GM18867 (cell line): ENCODE results near the gene DSCAML1.

Source experiments
- ATAC-seq: cut with Tn5 transposase; IDR thresholded peaks from one replicate; pipeline ENCODE4 v1.9.1; 2021; ENCODE audit warnings: mild to moderate bottlenecking, moderate library complexity; ENCODE audit not compliant: unreplicated experiment

Gene DSCAML1

DNA sequence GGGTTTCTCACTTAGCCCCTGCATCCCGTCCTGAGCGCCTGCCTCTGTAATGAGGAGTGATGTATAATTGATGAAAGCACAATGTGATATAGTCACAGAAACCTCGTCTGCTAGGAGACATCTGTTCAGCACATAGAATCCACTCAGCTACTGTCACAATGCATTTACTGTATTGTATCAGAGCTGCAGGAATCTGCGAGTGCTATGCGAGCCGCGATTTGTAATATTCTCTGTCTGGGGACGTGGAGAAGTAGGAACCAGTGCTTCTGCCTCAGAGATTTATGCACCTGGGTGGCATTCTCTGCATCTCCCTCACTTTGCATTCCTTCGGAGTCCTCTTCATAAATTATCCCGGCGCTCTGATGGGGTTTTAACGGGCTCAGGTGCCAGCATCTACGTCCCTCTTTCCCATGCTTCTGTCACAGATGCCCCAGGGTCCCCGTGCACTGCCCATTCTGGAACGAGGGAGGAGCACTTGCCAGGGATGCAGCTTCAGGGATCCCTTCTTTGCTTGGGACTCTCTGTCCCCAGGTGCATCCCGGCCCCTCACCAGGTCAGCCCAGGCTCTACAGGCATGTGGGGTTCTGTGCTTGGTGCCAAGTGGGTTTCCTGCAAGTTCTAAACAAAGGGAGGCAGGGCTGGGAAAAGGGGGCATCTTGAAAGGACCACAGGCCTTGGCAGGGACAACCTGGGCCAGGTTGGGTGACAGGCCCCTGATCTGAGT lies 205.5 kb downstream of the DSCAML1 start:
- ATAC-seq = no peak

DNA sequence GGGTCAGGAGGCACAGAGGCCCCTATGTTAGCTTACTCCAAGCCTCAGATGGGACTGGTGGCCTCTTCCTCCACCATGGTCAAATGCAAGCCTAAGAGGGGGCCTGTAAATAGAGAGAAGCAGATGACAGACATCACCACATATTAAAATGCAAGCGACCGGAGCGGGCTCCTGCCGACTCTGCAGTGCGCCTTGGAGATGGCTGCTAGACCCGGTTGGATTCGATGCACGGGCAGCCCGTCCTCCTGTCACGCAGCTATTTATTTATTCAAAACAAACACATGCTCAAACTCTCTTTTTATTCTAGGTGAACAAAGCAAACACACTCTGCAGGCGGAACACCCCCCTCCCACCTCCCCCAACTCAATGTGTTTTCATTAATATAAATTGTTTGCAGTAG lies 208.0 kb downstream of the DSCAML1 start:
- no peak for ATAC-seq

DNA sequence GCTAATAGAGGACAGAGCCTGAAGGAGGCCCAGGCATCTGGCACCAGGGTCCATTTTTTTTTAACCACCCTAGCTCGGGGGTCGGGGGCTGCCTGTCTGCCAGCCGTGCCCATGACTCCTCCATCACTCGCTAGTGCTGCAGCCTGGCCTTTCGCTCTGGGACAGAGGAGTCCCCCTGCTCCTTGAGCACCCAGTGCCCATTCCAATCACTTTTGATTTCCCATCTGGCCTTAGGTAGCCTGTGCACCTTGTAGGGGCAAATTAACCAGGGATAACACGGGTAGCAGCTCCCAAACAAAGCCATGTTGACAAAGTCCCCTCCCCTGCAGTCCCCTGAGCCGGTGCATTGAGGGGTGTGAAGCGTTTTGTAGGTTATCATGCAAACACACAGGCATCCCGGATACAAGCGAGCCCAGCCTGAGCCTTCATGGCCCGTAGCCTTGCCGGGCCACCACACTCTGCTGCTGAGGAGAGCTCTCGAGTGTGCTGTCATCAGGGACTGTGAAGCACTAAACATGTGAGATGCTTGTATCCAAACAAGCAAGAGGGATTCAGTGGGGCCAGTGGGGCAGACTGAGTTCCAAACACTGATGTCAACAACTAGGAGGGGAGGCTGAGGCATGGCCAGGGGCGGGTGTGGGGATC lies 208.7 kb downstream of the DSCAML1 start:
- ATAC-seq = no peak

DNA sequence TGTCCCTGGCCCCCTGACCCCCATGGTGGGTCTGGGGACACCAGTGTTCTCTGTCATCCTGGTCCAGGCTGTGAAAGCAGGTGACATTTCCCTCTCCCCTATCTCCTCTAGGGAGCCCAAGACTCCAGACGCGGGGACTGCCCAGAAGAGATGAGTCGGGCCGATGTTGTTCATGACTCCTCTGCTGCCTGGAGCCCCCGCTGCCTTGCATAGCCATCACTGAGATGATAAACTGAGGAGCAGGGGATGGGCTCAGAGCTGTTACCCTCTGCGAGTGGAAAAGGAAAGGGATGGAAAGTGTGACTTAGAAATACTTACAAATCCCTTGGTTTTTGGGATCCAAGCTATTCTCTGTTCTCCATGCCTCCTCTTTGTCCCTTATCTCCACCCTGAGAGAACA lies 209.6 kb downstream of the DSCAML1 start:
- ATAC-seq = no peak

DNA sequence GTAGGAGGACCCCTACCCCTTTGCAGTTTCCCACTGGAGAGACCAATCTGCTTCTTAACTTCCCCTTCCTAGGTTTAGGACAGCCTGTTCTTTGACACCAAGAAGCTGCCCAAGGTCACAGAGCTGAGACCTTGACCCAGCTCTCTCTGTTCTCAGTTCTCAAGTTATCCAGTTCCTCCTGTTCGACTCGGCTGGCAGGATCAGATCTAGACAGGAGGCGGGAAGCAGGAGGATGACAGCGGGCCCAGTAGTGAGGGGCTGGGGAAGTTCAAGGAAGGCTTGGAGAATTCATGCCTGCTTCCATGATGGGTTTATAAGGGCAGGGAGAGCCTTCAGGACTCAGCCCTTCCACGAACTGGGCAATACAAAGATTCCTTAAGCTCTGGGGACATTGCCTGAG lies 210.6 kb downstream of the DSCAML1 start:
- ATAC-seq = no peak

GRCh38 chr11:117585631-117586030 lies 211.4 kb downstream of the DSCAML1 start:
- ATAC-seq = no peak

GRCh38 chr11:117584056-117584830 lies 212.8 kb downstream of the DSCAML1 start:
- no peak for ATAC-seq

GRCh38 chr11:117583063-117583801 lies 213.8 kb downstream of the DSCAML1 start:
- no peak for ATAC-seq

- no peak for ATAC-seq
These were observed 214.6 kb downstream of the DSCAML1 start for GRCh38 chr11:117582433-117582832.

GRCh38 chr11:117580866-117581265 lies 216.2 kb downstream of the DSCAML1 start:
- no peak for ATAC-seq

DNA sequence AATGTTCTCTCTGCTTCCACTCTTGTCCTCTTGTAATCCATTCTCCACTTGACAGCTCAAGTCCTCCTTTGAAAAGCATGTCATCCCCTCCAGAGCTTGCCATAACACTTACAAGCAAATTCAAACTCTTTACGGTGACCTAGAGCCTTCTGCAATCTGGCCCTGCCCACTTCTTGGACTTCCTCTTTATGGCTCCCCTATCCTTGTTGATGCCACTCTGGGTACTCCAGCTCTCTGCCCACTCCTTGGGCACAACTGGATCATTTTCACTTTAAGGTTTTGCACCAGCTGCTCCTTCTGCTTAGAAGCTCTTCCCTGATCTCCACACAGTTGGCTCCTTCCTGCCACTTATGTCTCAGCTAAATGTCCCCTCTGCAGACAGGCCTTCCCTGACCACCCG lies 217.9 kb downstream of the DSCAML1 start:
- no peak for ATAC-seq

DNA sequence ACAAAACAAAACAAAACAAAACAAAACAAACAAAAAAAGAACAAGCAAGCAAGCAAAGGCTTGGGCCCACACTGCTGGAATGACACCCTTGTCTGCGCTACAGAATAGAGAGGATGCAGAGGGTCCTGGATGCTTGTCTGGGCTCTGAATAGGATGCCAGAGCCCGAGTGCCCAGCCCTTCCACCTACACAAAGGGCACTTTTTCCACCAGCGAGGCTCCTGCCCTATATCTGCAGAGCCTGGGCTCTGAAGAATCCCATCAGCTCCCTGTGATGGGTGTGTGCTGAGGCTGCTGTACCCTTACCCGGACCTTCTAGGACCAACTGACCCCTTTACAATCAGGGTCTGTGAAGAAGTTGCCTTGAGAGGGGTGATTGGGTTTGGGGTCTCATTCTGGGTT lies 221.2 kb downstream of the DSCAML1 start:
- ATAC-seq = no peak

DNA sequence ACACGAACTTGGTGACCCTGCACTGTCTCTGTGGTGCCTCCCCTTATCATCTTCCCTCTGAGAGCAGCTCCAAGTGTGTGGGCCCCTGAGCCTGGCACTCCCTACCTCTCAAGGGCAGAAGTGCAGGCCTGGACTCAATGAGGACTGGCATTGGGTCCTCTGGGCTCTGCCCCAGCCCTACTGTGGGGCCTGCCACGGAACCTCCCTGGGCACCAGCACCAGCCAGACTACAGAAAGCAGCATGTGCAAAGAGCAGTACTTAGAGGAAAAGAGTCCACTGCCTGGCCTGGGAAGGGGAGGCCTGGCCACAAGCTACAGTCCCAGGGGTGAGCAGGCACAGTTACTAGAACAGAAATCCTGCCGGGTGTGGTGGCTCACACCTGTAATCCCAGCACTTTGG lies 222.5 kb downstream of the DSCAML1 start:
- no peak for ATAC-seq

DNA sequence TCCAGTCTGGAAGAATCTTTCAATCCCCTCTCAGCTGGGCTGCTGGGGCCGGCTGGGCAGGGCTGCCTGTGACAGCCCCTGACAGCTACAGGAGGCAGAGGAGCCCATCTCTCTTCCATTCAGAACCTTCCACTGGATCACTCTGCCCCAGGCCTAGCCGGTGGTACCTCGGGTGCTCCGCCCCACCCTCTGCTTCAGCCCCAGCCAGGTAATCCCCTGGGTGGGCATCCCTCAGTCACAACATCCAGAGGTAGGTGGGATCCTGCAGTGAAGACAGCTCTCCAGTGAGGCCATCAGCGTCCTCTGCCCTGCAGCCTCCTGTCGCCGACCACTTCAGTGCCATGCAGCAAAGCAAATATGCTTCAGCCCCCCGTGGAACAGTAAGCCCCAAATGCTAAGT lies 223.7 kb downstream of the DSCAML1 start:
- no peak for ATAC-seq

- no peak for ATAC-seq
These were observed 224.3 kb downstream of the DSCAML1 start for GRCh38 chr11:117572671-117573070.

DNA sequence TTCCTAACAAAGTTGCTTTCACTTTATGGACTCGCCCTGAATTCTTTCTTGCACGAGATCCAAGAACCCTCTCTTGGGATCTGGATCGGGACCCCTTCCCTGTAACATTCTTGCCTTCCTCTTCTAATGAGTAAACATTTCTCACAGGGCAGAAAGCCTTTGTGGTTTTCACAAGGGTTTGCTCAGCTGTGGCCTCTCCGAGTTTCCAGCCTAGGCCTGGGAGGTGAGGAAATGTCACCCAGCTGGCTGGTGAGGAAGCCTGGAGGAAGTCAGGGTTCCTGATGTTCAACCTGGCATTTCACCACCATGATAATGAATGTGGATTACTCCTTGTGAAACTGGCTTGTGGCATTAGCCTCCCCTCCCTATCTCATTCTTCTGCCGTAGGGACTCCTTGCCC lies 224.9 kb downstream of the DSCAML1 start:
- ATAC-seq = no peak

DNA sequence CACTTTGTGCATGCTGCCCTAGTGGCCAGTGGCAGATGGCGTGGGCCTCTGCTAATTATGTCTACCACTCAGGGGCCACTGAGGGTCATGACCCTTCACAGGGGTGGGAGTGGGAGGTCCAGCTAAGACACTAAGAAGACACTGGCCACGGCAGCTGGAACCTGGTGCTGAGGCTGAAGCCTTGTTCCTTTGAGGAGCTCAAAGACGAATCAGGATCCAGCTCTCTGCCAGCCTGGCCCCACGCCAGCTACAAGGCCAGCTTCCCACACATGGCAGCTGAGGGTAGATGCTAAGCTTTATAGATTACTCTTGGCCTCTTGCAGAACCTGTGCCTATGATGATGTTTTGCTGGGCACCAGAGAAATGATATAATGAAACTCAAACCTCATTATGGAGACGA lies 226.3 kb downstream of the DSCAML1 start:
- no peak for ATAC-seq

- ATAC-seq = no peak
These were observed 227.1 kb downstream of the DSCAML1 start for GRCh38 chr11:117569911-117570310.

DNA sequence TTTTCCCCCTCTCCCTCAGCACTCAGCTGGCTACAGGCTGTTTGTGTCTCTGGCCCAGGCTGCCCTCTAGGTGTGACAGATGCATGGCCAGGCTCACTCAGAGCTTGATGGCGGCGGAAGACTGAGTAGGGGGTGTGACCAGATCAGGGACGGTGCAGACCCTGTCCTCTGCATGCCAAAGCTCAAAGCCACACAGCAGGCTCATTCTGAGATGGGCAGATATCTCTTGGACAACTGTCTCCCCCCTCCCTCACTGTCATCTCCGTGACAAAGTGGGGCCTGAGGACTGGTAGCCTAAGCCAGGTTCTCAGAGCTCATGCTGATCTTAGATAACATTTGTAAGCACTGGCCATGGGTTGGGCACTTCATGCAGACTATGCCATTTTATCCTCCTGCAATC lies 231.3 kb downstream of the DSCAML1 start:
- ATAC-seq = no peak

DNA sequence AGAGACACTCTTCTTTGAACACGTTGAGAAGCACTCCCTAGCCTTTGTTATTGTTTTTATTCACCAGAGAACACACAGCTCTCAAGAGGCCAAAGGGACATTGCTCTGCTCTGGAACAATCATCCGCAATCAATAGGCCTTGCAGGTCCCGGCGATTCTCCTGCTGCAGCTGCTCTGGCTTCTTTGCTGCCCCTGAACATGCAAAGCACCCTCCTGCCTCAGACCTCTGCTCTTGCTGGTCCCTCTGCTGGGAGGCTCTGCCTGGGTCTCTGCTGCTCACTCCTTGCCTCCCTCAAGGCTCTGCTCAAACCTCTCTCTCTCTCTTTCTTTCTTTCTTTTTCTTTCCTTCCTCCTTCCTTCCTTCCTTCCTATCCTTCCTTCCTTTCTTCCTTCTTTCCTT lies 232.7 kb downstream of the DSCAML1 start:
- ATAC-seq = no peak

DNA sequence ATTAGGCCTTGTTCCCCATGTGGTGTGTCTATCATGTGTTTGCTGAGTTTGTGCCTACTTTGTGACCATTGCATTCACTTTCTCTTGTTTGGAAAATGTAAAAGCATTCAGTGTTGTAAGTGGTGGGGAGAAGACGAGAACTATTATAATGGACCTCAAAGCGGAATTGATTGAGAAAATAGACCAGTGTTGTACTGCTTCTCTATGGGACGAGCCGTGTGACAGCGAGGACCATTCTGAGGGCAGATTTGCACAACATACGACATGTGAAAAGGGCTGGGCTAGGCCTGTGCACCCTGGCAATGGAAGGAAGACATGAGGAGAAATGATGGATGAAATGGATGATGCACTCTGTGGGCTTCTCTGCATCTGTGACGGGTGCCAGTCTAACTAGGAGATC lies 233.5 kb downstream of the DSCAML1 start:
- no peak for ATAC-seq
